Measurements from ENCODE around the gene CTNND1. TPM values are rescaled to one million over a fixed set of nuclear protein-coding genes. Genes with fewer than 3 reads are reported as not detected.

CTNND1 gene
- total and polyA plus RNA-seq, 10 of the 15 experiments (the other 5 are each of a cell fraction or from before 2014, with no cell fraction given), result 4.7 to 70.0 (median 30.0) TPM

- no peak for TF ChIP-seq STAT3 (IDR thresholded peaks at IDR 0.05; ENCODE audit: low read depth, low read length)
- TF ChIP-seq MXI1 (IDR thresholded peaks at IDR 0.05; ENCODE audit: low read depth, low read length), result no peak
- no peak for TF ChIP-seq RAD21 (IDR thresholded peaks at IDR 0.05; ENCODE audit: insufficient read depth, low read depth, low read length)
Observed at GRCh38 chr11:57776577-57777210, 15.1 kb downstream of the CTNND1 start (continued).

- H3K36me3 ChIP-seq (ENCODE audit: control insufficient read depth in 2 of 2, insufficient read depth in 2 of 2, low read length in 1 of 2), result peaks cover 0 to 6% of the 10 kb centered on the region in 2 experiments; a peak in 1 of 4 replicates
Observed at GRCh38 chr11:57777969-57778317, 16.3 kb downstream of the CTNND1 start.

More at GRCh38 chr11:57777969-57778317, 16.3 kb downstream of the CTNND1 start:
- Histone ChIP-seq H3K9ac (ENCODE audit: control insufficient read depth, insufficient read depth, low read length) (no peak overlapping the region), H3K4me2 (ENCODE audit: control insufficient read depth, insufficient read depth) (no peak overlapping the region; the same call in 1 of the 2 replicates), H3K27ac (ENCODE audit: control insufficient read depth, insufficient read depth) (no peak overlapping the region), H3K4me3 (0 out of 2 replicates have a peak overlapping the region, but pooled peaks have one; percentile 24), H3K79me2 (ENCODE audit: control insufficient read depth, insufficient read depth, low read length) (peaks cover 88% of the 10 kb centered on the region), H4K20me1 (ENCODE audit: control insufficient read depth, insufficient read depth) (no peaks in the 10 kb centered on the region), H3K27me3 (replicated peaks in 1 of 2; ENCODE audit: control insufficient read depth in 2 of 2, insufficient read depth in 2 of 2, low read length in 1 of 2) (no peaks in the 10 kb centered on the region), H2AFZ (ENCODE audit: control insufficient read depth, low read depth, low read length) (no peak overlapping the region), H3K4me1 (ENCODE audit: control insufficient read depth, insufficient read depth, low read length) (peaks cover 13% of the 10 kb centered on the region), H3K9me3 (replicated peaks; ENCODE audit: control insufficient read depth, insufficient read depth, low read length) (no peaks in the 10 kb centered on the region)
- in situ Hi-C loops (cut with MboI), result no loop called here
- ATAC-seq (no peak), DNase-seq (ENCODE audit: low read depth, low spot score) (no peak), FAIRE-seq (no peak)
- ChIA-PET CTCF (interaction anchor here (1.1 to 10.8 kb wide), 7 partner anchors 10 to 137 kb away, joined by 4 to 69 read pairs (median 4); partner anchors contain the start of genes BTBD18 and CTNND1), POLR2A (interaction anchor here (10.7 kb wide), 1 partner anchor 13 kb away, joined by 110 read pairs; the partner anchor contains the start of gene CTNND1), SMC1A (ENCODE audit: uncharacterized antibody, unreplicated experiment) (interaction anchor here (0.9 to 11.7 kb wide), 5 partner anchors 11 to 246 kb away, joined by 3 to 117 read pairs (median 10); partner anchors contain the start of genes CTNND1 and SELENOH), RAD21 (ENCODE audit: unreplicated experiment) (interaction anchor here (1.2 to 7.8 kb wide), 3 partner anchors 10 to 22 kb away, joined by 4 to 41 read pairs (median 9); no protein-coding TSS in a partner anchor)
- no peak for TF ChIP-seq BMI1 (IDR thresholded peaks at IDR 0.05; ENCODE audit: borderline replicate concordance)
- WGBS (ENCODE audit: insufficient coverage, insufficient replicate concordance, low lambda C conversion rate, missing lambda C conversion rate), result 98% methylated on average over 3 of the region's 3 CpGs
- intact Hi-C loops (cut with micrococcal nuclease; ENCODE audit: unreplicated experiment), result no loop called here
- BruUV-seq (replicated peaks), result no TSS peak

All from GM12878 (cell line).